HG03066 (cell line): ENCODE results near the gene IL17RE.

Experiments
- ATAC-seq: cut with Tn5 transposase; IDR thresholded peaks from one replicate; pipeline ENCODE4 v1.9.1; 2021; ENCODE audit warnings: low read depth; ENCODE audit not compliant: unreplicated experiment

The IL17RE gene

DNA sequence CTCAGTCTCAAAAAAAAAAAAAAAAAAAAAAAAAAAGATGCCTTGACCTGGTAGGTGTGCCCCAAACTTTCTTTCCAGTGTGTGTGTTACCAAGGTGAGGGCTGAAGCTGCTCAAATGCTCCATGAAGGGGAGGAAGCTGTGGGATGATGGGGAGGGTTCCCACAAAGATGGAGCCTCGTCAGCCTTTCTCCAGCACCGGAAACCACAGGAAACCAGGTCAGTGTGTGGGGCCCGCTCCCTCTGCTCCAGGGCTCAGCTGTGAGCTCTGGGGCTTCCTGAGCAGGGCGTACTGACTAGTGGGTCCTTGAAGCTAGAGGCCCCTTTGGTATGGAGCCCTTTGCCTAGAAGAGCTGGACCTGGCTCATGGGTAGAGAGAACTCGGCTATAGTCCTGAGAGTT, 681 bp upstream of the IL17RE start:
- ATAC-seq, result no peak

GRCh38 chr3:9903238-9903624, 583 bp downstream of the IL17RE start:
- ATAC-seq, result no peak

- no peak for ATAC-seq
These were observed 1.3 kb downstream of the IL17RE start for GRCh38 chr3:9903904-9904303.

- ATAC-seq, result no peak
These were observed 3.8 kb downstream of the IL17RE start for GRCh38 chr3:9906480-9906879.

DNA sequence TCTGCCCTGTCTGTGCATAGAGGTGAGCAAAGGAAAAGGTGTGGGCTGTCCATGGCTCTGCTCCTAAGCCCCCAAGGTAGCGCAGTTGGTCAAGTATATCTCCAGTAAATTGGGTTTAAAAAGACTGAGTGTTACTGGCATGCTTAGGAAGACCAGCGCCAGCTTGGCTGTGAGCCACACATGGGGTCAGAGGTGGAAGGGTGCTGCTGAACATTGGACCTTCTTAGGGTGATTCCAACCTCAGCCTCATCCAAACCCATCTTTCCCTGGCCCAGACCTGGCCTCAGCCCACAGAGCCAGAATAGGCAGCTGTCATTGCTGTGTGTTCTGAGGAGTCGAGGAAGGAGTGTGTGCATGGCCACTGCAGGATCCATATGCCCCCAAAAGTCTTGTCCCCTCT, 5.6 kb downstream of the IL17RE start:
- no peak for ATAC-seq

DNA sequence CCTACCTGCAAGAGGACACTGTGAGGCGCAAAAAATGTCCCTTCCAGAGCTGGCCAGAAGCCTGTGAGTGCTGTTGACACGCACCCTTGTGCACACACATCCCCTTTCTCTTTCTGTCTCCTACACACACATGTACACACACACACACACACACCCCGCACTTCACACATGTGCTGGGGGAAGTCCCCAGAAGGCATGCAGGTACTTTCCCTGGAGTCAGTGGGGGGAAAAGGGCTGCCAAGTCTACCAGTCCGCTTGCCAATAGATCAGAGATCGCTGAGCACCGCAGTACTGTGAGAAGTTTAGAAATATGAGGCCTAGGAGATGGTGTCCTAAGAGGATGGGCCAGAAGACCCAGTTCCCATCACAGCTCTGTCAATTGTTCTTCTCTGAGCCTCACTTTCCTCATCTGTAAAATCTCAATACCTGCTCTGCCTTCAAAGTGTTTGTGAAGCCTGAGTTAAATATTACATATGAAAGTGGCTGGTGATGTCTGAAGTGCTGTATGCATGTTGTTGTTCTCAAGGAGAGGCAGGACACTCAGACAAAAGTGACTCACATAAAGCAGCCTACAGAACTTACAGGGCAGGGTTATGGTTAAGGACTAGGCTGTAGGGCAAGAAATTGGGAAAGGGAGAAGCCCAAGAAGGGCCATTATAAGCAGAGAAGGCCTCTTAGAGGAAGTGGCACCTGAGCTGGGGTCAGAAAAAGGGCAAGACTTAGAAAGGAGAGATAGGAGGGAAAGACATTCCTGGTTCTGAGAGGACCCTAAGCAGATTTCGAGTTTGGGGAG, 6.8 kb downstream of the IL17RE start:
- ATAC-seq, result no peak

DNA sequence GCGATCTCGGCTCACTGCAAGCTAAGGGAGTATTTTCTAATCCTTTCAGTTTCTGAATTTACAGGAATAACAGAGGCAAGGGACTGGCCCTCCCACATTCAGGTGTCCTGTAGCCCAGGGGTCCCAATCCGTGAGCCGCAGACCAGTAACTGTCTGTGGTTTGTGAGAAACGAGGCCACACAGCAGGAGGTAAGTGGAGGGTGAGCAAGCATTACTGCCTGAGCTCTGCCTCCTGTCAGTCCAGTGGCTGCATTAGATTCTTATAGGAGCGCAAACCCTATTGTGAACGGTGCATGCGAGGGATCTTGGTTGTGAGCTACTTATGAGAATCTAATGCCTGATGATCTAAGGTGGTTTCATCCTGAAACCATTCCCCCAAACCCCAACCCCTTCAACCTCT, 9.2 kb downstream of the IL17RE start:
- no peak for ATAC-seq

GRCh38 chr3:9912294-9912935, 9.8 kb downstream of the IL17RE start:
- ATAC-seq, result no peak

- no peak for ATAC-seq
These were observed 11.0 kb downstream of the IL17RE start for GRCh38 chr3:9913601-9914000.

DNA sequence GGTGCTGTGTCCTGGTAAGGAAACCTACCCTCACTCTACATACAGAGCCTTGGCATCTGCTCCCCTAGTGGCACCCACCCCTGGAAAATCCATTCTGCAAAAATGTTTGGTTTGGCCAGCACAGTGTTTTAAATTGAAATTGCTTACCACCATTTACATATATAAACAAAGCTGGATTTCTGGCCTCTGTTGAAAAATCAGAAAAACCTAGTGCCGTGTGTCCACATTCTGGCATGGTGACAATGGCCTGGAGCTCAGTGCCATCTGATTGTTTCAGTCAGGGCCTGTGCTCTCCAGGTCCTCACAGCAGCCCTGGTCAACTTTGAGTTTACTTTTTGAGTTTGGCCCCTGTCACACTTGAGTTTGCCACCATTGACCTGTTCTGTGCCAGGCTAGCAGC, 11.4 kb downstream of the IL17RE start:
- ATAC-seq, result no peak

GRCh38 chr3:9914559-9915253, 12.1 kb downstream of the IL17RE start:
- peak; percentile 41 for ATAC-seq

DNA sequence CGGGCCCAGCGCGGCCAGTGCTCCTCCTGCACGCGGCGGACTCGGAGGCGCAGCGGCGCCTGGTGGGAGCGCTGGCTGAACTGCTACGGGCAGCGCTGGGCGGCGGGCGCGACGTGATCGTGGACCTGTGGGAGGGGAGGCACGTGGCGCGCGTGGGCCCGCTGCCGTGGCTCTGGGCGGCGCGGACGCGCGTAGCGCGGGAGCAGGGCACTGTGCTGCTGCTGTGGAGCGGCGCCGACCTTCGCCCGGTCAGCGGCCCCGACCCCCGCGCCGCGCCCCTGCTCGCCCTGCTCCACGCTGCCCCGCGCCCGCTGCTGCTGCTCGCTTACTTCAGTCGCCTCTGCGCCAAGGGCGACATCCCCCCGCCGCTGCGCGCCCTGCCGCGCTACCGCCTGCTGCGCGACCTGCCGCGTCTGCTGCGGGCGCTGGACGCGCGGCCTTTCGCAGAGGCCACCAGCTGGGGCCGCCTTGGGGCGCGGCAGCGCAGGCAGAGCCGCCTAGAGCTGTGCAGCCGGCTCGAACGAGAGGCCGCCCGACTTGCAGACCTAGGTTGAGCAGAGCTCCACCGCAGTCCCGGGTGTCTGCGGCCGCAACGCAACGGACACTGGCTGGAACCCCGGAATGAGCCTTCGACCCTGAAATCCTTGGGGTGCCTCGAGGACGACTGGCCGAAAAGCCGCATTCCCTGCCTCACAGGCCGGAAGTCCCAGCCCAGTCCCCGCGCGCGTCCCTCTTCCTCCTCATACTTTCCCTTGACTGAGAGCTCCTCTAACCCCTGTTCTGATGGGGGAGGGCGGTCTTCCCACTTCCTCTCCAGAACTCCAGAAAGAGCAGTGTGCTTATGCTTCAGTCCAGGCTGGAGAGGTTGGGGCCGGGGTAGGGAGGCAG, 12.8 kb downstream of the IL17RE start:
- ATAC-seq, result peak; percentile 37

- no peak for ATAC-seq
These were observed 13.7 kb downstream of the IL17RE start for GRCh38 chr3:9916346-9916733.

DNA sequence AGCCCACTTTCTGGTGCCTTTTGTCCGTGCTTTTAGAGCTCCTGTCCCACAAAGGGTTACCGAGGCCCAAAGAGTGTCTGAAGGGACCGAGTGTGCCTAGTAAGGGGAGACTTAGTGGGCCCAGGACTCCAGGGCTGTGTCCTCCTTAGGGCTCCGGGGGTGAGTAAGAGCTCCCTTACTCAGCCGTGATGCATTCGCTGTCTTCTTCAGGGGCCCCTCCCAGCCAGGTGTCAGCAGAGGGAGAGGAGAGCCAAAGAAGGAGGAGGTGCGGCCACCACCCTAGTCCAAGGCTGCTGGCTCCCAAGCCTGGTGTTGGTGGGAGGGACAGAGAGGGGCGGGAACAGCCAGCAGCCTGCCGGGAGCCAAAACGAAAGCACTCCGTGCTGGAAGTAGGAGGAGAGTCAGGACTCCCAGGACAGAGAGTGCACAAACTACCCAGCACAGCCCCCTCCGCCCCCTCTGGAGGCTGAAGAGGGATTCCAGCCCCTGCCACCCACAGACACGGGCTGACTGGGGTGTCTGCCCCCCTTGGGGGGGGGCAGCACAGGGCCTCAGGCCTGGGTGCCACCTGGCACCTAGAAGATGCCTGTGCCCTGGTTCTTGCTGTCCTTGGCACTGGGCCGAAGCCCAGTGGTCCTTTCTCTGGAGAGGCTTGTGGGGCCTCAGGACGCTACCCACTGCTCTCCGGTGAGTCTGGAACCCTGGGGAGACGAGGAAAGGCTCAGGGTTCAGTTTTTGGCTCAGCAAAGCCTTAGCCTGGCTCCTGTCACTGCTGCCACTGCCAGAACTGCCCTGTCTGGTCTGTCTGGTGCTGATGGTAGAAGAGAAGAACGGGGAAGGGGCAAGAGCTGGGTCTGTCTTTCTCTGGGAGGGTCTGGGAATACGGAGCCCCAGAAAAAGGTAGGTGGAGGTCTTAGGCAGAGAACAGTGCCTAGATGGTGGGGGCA, 14.4 kb downstream of the IL17RE start, which contains the start of gene IL17RC:
TSS of gene IL17RC (plus strand) at position 365 of the 947 bp plus-strand sequence. CDS start at position 583, 218 bp downstream.
- ATAC-seq, result no peak

DNA sequence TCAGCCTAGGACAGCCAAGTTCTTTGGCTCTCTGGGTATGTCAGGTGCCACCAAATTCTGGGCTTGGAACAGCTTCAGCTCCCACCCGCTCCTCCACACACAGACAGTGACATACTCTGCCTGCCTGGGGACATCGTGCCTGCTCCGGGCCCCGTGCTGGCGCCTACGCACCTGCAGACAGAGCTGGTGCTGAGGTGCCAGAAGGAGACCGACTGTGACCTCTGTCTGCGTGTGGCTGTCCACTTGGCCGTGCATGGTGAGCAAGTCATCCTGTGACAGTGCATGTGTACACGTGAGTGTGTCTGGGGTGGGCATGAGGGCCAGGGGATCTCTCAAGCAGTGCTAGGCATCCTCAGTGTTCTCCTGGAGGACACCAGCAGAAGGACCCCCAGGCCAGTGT, 15.2 kb downstream of the IL17RE start:
- ATAC-seq, result no peak

- no peak for ATAC-seq
These were observed 15.8 kb downstream of the IL17RE start for GRCh38 chr3:9918261-9919038.

- no peak for ATAC-seq
These were observed 25.5 kb downstream of the IL17RE start for GRCh38 chr3:9928158-9928557.

DNA sequence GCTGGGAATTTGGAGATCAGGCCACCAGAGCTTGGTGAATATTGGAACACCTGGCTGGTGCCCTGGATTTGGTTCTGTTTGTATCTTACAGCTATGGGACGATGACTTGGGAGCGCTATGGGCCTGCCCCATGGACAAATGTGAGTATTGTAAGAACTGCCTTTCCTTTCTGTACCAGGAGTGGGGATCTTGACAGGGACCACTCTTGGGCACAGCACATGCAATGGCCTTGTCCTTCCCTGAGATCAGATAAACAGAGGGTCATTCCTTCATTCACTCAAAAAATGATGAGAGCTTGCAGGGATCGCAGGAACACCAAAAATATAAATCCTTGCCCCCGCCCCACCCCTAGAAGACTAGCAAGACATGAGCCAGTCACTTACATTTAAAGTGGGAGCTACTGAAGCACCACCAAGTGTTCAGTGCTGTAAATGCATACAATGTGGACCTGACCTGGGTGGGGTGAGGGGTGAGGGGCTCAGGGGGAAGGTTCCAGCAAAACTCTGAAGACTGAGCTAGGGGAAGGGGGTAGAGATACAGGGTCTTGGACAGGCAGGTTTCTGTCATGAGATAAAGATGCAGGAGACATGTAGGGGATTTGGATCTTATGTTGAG, 28.3 kb downstream of the IL17RE start:
- ATAC-seq, result no peak

GRCh38 chr3:9932535-9932842, 29.8 kb downstream of the IL17RE start:
- no peak for ATAC-seq
